ENCODE results near the gene UHRF1. TPM values are rescaled to one million over a fixed set of nuclear protein-coding genes. Genes with fewer than 3 reads are reported as not detected.

The UHRF1 gene
- total RNA-seq, 1 donor from 2014 or later = 0.90 TPM

DNA sequence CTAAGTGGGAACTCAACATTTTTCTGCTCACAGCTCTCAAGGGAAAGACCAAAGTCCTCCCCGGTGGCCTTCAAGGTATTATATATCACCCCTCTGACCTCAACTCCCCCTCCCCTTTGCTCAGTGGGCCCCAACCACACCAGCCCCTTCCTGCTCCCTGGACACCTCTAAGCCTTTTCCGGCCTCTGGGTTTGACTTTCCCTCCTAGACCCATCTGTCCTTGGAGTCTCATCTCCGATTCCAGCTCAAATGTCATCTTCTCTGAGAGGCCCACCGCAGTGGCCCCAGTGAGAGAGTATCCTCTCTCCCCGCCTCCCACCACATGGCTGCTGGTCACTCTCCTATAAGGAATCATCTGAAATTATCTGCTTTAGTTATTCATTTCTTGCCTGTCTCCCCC lies 941 bp upstream of the UHRF1 start:
- DNase-seq = no peak
- no peak overlapping the region for H3K4me3 ChIP-seq
- no peaks in the 10 kb centered on the region for H3K36me3 ChIP-seq
- peaks cover 5% of the 10 kb centered on the region for H3K27me3 ChIP-seq
- intact Hi-C loops (cut with DNase I) = no loop called here
- peaks cover 26% of the 10 kb centered on the region for H3K4me1 ChIP-seq
- H3K27ac ChIP-seq = no peak overlapping the region
- no peaks in the 10 kb centered on the region for H3K9me3 ChIP-seq
- TF ChIP-seq, protein P1, sequence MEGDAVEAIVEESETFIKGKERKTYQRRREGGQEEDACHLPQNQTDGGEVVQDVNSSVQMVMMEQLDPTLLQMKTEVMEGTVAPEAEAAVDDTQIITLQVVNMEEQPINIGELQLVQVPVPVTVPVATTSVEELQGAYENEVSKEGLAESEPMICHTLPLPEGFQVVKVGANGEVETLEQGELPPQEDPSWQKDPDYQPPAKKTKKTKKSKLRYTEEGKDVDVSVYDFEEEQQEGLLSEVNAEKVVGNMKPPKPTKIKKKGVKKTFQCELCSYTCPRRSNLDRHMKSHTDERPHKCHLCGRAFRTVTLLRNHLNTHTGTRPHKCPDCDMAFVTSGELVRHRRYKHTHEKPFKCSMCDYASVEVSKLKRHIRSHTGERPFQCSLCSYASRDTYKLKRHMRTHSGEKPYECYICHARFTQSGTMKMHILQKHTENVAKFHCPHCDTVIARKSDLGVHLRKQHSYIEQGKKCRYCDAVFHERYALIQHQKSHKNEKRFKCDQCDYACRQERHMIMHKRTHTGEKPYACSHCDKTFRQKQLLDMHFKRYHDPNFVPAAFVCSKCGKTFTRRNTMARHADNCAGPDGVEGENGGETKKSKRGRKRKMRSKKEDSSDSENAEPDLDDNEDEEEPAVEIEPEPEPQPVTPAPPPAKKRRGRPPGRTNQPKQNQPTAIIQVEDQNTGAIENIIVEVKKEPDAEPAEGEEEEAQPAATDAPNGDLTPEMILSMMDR (IDR thresholded peaks at IDR 0.05) = no peak
- no peak for ATAC-seq

DNA sequence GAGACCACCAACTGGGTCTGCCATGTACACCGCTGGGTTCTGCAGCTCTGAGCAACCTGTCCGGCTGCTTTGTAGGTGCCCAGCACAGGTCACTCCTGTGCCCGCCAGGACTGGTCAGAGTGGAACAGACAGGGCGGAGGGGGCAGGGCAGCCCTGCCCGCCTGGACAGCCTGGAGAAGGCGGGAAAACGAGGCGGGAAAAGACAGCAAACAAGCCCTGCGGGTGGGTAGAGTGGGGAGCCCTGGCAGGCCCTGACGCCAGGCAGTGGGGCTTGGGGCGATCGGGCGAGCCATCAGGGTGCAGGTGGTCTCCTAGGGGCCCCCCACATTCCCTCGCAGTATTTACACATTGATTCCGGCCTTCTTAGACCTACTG lies 533 bp upstream of the UHRF1 start:
- ATAC-seq (no peak), DNase-seq (no peak)
- Histone ChIP-seq H3K27ac (no peak overlapping the region), H3K27me3 (peaks cover 5% of the 10 kb centered on the region), H3K36me3 (no peaks in the 10 kb centered on the region), H3K4me1 (peaks cover 26% of the 10 kb centered on the region), H3K4me3 (no peak overlapping the region), H3K9me3 (no peaks in the 10 kb centered on the region)
- TF ChIP-seq, protein P1 (IDR thresholded peaks at IDR 0.05) = no peak
- intact Hi-C loops (cut with DNase I) = no loop called here

DNA sequence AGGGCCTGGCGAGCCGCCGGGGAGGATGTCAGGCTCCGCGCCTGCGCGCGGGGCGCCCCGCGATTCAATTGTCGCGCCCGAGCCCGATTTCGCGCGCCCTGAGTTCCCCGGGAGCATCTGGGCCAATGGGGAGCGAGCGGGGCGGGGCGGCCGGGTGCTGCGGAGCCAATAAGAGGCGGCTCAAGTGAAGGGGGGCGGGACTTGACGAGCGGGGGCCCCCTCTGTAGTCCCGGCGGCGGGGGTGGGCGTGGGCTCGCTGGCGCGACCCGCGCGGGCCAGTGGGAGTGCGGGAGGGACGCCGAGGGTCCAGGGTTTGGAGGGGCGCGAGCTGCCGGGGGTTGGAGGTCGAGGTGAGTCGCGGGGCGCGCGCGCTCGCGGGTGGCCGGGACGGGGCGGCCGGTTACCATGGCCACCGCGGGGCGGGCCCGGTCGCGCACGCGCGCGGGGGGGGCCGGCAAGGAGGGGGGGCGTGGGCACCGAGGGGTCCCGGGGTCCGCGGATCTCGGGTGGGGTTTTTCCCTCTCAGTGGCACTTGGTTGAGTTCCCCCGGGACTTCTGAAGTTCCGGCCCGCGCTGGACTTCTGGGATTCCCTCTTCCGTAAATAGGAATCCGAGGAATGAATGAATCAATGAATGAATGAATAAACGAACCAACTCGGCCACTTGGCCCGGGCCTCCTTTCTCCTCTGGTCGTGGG lies 744 bp downstream of the UHRF1 start:
- Histone ChIP-seq H3K27me3 (peaks cover 5% of the 10 kb centered on the region), H3K36me3 (no peaks in the 10 kb centered on the region), H3K4me1 (peaks cover 26% of the 10 kb centered on the region), H3K9me3 (no peaks in the 10 kb centered on the region), H3K27ac (no peak overlapping the region), H3K4me3 (peak overlapping the region; percentile 57)
- DNase-seq = peak; percentile 96
- intact Hi-C loops (cut with DNase I) = no loop called here
- ATAC-seq = peak; percentile 96
- TF ChIP-seq, protein P1 (IDR thresholded peaks at IDR 0.05) = no peak

DNA sequence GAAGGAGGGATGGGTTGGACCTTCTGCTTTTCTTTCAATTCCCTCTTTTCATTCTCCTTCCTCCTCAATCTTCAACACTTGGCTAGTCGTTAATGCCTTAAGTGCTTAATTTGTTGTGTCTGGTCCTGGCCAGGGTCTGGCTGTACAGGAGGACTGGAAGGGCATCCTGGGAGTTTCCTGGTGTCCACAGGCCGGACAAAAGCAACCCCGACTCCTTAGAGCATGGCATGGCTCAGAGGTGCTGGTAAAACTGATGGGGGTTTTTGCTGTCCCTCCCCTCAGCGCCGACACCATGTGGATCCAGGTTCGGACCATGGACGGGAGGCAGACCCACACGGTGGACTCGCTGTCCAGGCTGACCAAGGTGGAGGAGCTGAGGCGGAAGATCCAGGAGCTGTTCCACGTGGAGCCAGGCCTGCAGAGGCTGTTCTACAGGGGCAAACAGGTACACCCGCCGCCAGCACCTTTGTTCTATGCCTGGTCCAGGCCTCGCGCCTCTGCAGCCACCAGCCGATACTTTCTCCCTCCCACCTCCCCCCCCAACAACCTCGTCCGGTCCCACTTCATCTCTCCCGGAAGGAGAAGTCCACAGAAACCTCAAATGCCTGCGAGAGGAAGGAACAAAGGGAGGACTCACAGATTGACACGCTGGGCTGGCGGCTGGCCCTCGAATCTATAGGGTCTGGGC lies 1.4 kb downstream of the UHRF1 start:
- Histone ChIP-seq H3K36me3 (no peaks in the 10 kb centered on the region), H3K27ac (no peak overlapping the region), H3K4me3 (peak overlapping the region; percentile 57), H3K9me3 (no peaks in the 10 kb centered on the region), H3K4me1 (peaks cover 26% of the 10 kb centered on the region), H3K27me3 (peaks cover 5% of the 10 kb centered on the region)
- intact Hi-C loops (cut with DNase I) = no loop called here
- TF ChIP-seq, protein P1 (IDR thresholded peaks at IDR 0.05) = no peak
- ATAC-seq (no peak), DNase-seq (no peak)

DNA sequence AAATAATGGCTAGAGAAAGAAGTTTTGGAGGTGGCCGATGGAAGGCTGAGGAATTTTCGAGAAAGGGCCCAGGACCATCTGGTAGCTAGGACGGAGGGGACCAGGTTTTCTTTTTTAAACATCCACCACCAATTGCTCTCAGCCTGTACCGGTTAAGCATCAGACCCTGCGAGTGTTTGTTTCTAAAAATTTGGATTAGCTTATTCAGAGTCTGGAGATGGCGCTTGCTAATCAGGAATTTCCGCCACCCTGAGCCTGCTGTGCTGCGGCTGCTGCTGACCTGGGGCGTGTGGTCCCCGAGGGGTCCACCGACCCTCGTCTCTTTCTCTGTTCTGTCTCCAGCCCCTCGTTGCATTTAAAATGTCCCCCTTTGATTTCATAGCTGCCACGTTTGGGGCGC lies 2.0 kb downstream of the UHRF1 start:
- intact Hi-C loops (cut with DNase I) = no loop called here
- ATAC-seq = no peak
- no peak for DNase-seq
- no peaks in the 10 kb centered on the region for H3K36me3 ChIP-seq
- TF ChIP-seq, protein P1 (IDR thresholded peaks at IDR 0.05) = no peak
- H3K4me3 ChIP-seq = peak overlapping the region; percentile 57
- no peak overlapping the region for H3K27ac ChIP-seq
- peaks cover 5% of the 10 kb centered on the region for H3K27me3 ChIP-seq
- H3K4me1 ChIP-seq = peaks cover 26% of the 10 kb centered on the region
- no peaks in the 10 kb centered on the region for H3K9me3 ChIP-seq

Measured in upper lobe of right lung (tissue), 1 donor.